DMS114 treated with DMSO at 0.1 percent for 48 hours (cell line): ENCODE measurements around the gene ABHD5.

ENCODE experiments used
- DNase-seq: peaks from one replicate; lab custom pipeline; 2025; ENCODE audit not compliant: unreplicated experiment; lab: John Stamatoyannopoulos, UW

Gene ABHD5

DNA sequence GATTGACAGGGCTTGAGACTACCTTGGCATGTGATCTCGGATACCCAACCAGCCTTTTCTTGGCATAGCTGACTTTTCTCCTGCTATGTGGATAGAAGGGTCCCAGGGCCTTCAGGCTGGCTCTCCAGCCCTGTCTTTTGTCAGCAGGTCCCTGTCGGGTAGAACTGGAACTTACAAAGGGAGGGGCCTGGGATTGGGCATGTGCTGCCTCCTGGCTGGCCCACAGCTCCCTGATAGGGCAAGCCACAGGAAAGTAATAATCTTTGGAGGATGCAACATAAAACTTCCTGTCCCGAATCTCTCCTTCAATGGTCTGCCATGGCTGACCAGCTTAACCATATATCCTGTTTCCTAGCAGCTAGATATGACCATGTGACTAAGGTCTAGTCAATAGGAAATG, 89.1 kb downstream of the ABHD5 start:
- DNase-seq, result no peak

DNA sequence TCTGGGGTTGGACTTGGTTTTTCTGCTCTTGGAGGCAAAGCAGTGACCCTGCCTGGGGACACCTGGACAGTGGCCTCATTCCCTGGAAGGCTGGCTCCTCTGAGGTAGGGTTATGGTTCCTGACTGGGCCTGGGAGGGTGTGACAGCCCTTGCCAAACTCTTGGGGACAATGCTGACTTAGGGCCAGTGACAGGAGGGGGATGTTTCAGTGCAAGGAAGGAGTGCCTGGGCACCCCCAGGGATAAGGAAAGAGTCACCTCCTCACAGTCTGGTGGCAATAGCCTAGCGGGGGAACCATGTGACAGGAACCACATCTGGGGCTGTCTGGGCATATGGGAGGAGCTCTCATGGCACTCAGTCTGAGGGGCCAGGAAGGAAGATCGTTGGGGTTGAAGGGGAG, 91.8 kb downstream of the ABHD5 start:
- DNase-seq, result no peak
